ENCODE measurements around the gene CDK14.

Gene CDK14

DNA sequence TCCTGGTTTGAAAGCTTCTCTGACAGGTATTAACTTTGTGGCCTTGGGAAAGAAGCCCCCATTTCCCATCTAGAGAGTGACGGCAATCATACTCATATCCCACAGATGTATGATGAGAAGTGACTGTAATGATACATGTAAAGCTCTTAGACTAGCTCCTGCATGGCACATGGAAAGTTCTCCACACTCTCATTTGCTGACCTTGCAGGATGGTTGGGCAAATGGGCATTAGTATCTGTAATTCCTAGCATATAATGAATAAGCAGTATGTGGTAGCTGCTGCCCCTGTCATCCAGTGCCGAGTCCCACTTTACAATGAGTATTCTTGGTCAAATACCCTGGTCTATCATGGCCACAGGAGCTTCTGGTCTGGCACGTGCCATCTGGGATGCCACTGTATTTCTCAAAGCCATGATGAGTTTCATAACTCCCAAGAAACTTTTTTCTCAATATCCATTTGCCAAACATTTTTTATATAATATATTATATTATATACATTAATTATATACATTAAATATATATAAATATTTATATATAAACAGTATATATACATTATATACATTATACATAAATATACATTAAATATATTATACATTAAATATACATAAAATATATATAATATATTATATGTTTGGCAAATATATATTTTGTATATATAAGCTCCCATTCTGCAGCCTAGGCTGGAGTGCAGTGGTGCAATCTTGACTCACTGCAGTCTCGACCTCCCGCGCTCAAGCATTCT, 561.6 kb downstream of the CDK14 start:
- H3K36me3 ChIP-seq: no peaks in the 10 kb centered on the region
- no peaks in the 10 kb centered on the region for H3K27me3 ChIP-seq
- no peak overlapping the region for H3K4me3 ChIP-seq
- TF ChIP-seq, protein P1, sequence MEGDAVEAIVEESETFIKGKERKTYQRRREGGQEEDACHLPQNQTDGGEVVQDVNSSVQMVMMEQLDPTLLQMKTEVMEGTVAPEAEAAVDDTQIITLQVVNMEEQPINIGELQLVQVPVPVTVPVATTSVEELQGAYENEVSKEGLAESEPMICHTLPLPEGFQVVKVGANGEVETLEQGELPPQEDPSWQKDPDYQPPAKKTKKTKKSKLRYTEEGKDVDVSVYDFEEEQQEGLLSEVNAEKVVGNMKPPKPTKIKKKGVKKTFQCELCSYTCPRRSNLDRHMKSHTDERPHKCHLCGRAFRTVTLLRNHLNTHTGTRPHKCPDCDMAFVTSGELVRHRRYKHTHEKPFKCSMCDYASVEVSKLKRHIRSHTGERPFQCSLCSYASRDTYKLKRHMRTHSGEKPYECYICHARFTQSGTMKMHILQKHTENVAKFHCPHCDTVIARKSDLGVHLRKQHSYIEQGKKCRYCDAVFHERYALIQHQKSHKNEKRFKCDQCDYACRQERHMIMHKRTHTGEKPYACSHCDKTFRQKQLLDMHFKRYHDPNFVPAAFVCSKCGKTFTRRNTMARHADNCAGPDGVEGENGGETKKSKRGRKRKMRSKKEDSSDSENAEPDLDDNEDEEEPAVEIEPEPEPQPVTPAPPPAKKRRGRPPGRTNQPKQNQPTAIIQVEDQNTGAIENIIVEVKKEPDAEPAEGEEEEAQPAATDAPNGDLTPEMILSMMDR (IDR thresholded peaks at IDR 0.05): no peak
- H3K27ac ChIP-seq: no peak overlapping the region
- peaks cover 0 to 16% (median 0%) of the 10 kb centered on the region in 4 donors for H3K4me1 ChIP-seq
- H3K9me3 ChIP-seq: no peaks in the 10 kb centered on the region
- DNase-seq: no peak
- intact Hi-C loops (cut with DNase I; ENCODE audit: low total_unique reads): no loop called here

DNA sequence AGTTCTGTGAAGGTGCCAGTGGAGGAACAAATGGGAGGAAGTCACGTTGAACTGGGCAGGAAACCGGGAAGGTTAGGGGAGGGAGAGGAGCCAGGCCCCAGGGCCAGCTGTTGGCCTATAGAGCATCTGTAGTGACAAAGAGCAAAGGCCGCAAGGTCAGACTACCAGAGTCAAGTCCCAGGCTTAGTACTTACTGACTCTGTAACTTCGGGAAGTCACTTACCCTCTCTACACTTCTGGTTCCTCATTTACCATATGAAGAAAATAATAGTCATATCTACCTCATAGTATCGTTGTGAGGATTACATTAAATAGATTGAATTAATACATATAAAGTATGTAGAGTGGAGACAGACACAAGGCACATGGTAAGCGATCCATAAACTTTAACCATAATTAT, 566.3 kb downstream of the CDK14 start:
- TF ChIP-seq, protein P1 (IDR thresholded peaks at IDR 0.05): no peak
- H3K27ac ChIP-seq: peak overlapping the region in 1 of 2 donors; percentile 11
- peaks cover 0 to 27% (median 0%) of the 10 kb centered on the region in 4 donors for H3K4me1 ChIP-seq
- no peak for DNase-seq
- H3K27me3 ChIP-seq: no peaks in the 10 kb centered on the region
- no peaks in the 10 kb centered on the region for H3K9me3 ChIP-seq
- no peaks in the 10 kb centered on the region for H3K36me3 ChIP-seq
- no peak overlapping the region for H3K4me3 ChIP-seq
- intact Hi-C loops (cut with DNase I; ENCODE audit: low total_unique reads): no loop called here

DNA sequence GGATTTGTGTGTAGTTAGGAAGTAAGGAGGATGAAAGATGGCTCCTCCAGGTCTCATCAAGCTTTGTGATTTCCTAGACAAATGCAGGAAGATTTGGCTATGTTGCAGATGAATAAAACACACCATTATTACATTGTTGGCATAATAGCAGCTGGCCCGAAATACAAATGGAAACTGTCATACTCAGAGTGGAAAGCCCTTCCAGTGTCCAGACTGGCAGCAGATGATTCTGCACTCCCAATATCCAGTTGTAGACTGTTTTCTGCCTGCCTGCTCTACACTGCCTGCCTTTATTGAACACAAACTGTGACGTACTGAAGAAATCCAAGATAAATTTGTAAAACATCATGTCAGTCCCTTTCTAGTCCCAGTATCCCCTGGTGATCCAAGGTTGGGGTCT, 568.4 kb downstream of the CDK14 start:
- TF ChIP-seq, protein P1 (IDR thresholded peaks at IDR 0.05): no peak
- Histone ChIP-seq H3K27me3 (no peaks in the 10 kb centered on the region), H3K9me3 (no peaks in the 10 kb centered on the region), H3K27ac (no peak overlapping the region), H3K4me3 (no peak overlapping the region), H3K4me1 (peaks cover 0 to 38% (median 0%) of the 10 kb centered on the region in 4 donors), H3K36me3 (no peaks in the 10 kb centered on the region)
- DNase-seq: no peak
- intact Hi-C loops (cut with DNase I; ENCODE audit: low total_unique reads): no loop called here

DNA sequence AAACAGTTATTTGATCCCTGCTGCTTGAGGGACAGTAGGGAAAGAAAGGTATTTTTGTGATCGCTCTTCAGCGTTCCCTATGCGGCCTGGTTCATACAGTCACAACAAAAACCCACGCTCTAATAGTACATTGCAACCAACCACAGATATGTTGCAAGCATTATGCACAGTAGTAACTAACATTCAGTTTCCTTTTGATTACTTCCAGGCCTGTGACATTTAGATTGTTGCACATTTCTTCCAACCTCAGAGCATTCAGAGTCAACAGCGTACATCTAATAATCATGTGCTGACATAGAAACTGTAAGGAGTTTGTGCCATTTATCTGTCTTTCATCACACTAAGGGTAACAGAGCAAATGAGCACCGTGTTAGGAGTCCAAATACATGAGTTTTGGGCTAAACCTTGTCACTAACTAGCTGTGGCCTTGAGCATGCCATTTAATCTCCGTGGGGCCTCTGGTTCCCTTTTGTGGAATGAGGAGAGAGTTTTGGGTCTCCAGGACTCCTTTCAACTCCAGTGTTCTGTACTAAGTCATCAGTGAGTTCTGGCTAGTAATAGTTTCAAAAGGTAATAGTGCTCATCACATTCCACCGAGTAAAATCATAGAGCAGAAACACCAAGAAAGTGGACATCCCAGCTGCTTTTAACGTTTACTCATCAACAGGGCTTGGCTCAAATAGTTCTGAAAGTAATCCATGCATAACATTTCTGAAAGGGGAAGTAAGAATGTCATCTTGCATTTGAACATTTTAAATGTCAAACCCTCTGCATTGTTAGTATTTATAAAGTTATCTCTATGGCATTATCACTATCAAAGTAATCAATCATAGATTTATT, 569.1 kb downstream of the CDK14 start:
- Histone ChIP-seq H3K27ac (no peak overlapping the region), H3K9me3 (no peaks in the 10 kb centered on the region), H3K27me3 (no peaks in the 10 kb centered on the region), H3K4me1 (peaks cover 0 to 45% (median 0%) of the 10 kb centered on the region in 4 donors), H3K4me3 (no peak overlapping the region), H3K36me3 (no peaks in the 10 kb centered on the region)
- intact Hi-C loops (cut with DNase I; ENCODE audit: low total_unique reads): no loop called here
- DNase-seq: no peak
- TF ChIP-seq, protein P1 (IDR thresholded peaks at IDR 0.05): no peak

DNA sequence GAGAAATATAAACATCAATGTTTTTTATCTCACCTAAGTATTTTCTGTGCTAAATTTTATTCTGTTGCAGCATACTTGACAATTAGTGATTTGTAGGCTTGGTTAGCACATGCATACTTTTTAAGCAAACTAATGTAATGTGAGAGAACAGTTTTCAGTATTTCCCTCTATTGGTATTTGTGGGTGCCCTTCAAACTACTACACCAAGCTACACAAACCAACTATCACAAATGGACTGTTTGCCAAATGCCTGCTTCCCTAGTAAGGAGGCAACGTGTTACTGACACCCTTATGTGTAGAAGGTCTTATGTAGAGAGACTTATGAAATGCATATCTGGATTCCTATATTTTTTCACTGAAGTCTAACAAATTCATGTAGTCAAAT, 569.7 kb downstream of the CDK14 start:
- TF ChIP-seq, protein P1 (IDR thresholded peaks at IDR 0.05): no peak
- Histone ChIP-seq H3K9me3 (no peaks in the 10 kb centered on the region), H3K4me1 (peaks cover 0 to 45% (median 0%) of the 10 kb centered on the region in 4 donors), H3K36me3 (no peaks in the 10 kb centered on the region), H3K27me3 (no peaks in the 10 kb centered on the region), H3K27ac (no peak overlapping the region), H3K4me3 (no peak overlapping the region)
- intact Hi-C loops (cut with DNase I; ENCODE audit: low total_unique reads): no loop called here
- no peak for DNase-seq

All from tibial artery (tissue), 4 donors.